HG03175 (cell line): ENCODE measurements around the gene ST6GAL2.

Source experiments
- ATAC-seq: cut with Tn5 transposase; IDR thresholded peaks from one replicate; pipeline ENCODE4 v1.9.1; 2021; ENCODE audit warnings: mild to moderate bottlenecking, moderate library complexity; ENCODE audit not compliant: unreplicated experiment

The ST6GAL2 gene

DNA sequence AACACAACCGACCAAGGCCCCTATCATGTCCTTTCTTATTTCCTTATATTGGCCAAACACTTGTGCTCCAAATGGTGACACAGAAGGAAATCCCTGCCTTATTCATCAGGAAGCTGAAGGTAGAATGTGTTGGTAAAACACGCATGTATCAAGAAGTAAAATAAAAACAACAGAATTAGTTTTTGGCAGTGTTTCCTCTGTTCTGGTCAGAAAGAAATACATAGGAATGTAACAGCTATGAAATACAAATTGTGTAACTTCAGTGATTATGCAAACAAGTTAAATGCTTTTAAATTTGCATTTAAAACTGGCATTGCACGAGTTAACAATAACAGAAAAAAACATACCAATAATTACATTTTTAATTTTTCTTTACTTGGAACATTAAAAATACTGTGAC is 19.3 kb downstream of the ST6GAL2 start:
- no peak for ATAC-seq

DNA sequence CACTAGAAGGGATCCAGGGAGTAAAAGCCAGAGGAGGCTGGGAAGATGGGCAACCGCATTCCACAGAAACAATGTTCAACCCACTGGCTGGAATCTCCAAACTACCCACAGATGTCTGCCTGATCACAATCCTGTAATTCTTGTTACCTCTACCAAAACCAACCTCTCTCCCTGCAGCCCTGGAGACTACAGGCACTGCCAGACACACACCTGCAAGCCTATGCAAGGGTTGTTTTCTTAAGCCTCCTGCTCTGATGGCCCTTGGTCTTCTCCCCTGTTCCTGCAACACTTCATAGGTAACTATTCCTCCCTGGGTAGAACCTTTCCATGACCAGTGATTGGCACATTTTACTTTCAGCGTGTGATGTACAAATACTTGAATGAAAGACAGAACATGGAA is 21.9 kb downstream of the ST6GAL2 start:
- no peak for ATAC-seq

DNA sequence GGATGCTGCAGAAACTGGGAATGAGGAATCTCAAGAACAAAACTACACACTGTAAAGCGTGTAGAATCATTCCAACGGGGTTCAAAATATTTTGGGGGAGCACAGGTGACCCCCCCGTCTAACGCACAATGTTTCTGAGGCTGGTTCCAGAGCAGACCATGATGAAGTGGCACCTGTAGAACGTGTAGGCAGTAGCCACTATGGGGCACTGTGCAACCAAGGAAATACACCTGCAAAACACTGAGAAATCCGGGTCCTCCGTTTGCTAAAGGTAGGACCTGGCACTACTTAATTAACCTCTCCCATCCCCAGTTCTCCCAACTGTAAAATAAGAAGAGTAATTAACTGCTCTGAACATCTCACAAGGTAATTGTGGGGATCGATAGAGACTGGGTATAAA is 22.6 kb downstream of the ST6GAL2 start:
- no peak for ATAC-seq

DNA sequence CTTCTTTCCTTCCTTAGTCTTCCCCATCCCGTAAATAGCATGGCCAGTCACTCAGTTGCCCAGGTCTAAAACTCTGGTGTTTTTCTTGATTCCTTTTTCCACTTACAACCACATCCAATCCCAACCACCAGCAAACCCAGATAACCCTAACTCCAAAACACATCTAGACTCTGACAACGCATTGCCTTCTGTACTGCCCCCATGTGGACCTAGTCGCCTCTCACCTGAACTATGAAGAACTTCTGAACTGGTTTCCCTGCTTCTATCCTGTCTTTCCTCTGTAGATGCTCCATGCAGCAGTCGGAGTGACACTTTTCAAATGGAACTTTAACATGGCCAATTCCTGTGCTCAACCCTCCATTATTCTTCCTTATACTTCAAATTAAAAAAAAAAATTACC is 26.5 kb downstream of the ST6GAL2 start:
- ATAC-seq, result no peak

DNA sequence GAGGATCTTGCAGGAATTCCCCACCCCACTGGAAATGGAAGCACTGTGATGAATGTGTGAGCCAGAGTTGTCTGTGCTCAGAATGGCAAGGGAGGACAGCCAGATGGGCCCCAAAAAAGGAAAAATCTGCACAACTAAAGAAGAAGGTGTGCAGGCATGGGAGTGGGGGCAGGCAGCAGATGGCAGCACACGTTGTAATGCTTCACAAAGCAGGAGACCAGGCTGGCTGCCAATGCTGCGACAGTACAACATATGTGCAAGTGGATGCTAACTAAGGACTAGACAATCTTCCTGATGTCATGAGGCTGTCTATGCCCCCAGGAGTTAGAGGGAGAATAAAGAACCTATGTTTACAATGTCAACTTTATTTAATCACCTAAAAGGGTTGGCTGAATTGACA is 27.2 kb downstream of the ST6GAL2 start:
- no peak for ATAC-seq

DNA sequence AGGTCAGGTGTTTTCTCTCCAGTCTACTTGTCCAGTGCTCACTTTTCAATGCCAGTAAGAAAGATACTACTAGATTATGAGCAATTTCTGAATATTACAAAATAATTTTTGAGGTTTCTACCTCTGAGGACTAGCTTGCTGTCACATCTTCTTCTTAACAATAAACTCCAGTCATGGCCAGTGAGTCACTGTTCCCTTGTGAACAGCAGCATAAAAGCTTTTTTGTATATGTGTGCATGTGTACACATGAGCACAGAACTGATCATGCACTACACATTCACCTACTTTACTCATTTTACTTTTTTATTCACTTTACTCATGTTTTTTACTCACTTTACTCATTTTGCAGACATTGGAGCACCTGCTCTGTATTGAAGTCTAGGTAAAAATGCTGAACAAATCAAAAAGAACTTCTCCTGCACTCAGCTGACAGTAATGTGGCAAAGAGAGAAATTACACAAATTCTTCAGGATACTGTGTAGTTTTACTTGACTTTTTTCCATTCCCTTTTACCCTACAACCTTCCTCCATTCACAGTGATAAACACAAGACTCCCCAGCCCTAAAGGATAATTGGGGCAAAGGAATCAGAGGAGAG is 28.0 kb downstream of the ST6GAL2 start:
- no peak for ATAC-seq

DNA sequence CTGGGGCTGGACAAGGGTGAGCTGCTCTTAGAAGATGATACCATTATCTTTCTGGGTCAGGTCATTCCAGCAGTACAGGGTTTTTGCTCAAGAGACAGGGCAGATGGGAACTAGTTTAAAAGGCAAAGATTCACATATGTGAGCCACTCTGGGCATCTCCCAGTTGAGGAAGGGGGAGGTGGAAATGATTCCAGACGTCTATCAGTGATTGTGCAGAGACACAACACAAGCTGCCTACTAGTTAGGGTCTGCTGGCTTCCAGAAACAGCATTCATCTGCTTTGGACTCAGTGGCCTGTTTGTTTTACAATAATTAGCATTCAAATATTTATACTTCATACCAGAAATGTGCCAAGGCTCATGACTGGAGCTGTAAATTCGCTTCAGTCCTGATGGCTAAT is 32.3 kb downstream of the ST6GAL2 start:
- no peak for ATAC-seq

DNA sequence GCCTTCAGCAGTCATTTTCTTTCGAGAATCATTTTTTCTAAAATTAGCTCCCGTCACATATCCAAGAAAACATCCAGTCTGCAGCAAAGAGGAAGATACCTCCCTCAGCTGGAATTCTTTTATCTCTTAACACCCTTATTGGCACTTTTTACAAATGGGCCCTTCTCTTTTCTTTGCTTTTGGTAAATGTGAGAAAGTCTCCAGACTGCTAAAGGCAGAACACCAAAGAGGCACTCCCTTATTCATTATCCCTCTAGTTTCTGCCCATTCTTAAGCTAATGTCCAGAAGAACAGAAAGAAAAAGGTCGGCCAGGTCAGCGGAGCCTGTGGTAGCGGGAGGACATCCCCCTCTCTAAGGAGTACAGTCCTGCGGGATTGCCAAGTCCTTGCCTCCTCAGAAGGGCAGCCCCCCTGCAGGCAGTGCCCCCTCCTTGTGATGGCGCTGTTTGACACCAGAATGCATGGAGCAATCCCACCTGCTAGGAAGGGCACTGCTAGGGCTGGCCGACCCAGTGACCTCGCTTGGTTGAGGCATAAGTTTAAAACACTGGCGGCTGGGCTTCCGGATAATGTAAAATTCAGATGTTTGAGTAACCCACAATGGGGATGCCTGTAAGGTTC is 34.0 kb downstream of the ST6GAL2 start:
- ATAC-seq, result no peak

DNA sequence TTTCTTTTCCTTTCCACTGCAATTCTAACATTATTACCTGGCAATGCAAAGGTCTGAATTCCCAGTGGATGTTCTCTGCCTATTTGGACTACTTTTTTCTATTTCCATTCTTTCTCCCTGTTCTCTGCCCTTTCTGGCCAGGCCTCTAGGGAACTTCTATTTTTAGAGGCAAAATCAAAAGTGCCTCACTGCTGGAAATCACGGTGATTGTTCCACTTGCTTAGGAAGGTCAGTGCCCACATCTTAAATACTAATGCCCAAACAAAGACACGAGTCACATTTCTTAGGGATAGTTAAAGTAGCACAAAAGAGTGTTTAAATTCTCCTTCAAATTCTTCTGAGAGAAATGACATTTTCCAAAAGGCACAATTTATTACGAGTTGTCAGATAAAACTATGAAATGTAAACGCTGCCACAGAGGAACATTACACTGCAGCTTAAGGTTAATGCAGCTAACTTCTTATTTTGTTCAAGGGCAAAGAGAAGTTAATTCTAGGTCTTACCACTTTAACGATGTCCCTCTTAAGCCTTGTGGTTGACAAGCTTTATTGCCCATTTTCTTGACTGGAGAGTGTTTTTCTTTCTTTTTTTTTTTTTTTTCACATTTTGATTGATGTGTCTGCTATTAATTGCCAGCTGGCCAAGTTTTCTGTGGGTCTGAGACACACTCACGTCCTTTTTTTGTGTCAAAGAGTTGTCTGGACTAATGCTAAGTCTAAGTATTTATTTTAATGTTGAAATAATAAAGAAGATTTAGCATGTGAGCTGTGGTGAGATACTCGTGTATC is 34.7 kb downstream of the ST6GAL2 start:
- no peak for ATAC-seq

DNA sequence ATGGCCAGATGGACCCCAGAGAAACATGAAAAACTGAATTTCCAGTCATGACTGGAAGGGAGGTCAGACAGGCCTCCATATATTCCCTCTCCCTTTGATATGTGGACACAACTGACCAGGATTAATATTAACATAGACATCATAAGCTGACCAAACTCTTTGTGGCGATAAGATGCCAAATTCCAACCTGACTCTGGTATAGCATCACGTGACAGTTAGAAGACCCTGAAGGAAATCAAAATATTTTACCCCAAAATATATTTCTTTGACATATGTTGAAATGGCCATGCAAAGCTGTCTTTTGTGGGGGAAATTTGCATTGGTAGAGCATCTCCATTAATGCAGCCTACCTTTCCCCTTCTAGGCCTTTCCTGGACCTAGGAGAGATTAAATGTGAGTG is 36.7 kb downstream of the ST6GAL2 start:
- ATAC-seq, result no peak

DNA sequence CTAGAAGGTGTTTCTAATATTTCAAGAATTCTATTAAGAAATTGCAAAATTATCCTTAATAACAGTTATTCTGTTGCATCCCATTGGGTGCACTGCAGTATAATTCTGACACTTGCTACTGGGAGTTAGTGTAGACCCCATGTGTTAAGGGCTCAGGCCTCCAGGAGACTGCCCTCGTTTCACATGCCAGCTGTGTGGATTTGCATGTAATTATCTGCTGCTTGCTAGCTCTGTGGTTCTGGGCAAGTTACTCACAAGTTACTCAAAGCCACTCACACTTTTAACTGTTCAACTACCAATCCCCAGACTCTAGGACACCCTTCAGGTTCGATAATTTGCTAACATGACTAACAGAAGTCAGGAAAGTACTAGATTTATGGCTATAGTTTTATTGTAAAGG is 38.6 kb downstream of the ST6GAL2 start:
- ATAC-seq, result no peak

DNA sequence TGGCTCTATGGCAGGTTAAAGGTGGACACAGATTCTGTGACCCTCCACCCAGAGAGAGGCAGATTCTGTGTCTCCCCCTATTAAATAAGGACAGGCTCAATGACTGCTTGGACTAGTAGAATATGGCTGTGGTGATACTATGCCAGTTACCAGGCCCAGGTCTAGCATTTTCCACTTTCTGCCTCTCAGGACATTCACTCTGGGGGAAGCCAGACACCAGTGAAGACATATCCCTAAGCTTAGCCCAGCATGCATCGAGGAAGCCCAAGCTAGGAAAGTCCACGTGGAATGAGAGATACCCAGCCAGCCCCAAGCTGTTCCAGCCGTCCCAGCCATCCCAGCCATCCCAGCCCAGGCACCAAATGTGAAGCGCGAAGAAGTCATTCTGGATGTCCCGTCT is 40.3 kb downstream of the ST6GAL2 start:
- no peak for ATAC-seq

DNA sequence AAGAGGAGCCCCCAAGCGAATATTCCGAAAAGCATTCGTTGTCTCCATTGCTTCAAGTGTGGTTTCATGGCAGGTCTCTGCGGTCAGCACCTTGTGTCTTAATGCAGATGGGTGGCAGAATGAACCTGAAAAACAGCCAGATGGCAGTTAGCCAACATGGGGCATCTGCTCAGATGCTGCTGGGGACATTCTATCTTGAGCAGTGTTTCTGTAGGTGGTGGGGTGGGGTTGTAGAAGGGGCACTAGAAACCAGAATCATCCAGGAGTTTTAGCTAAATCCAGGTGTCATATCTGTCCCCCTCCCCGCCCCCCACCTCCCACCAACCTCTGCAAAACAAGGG is 42.1 kb downstream of the ST6GAL2 start:
- no peak for ATAC-seq

DNA sequence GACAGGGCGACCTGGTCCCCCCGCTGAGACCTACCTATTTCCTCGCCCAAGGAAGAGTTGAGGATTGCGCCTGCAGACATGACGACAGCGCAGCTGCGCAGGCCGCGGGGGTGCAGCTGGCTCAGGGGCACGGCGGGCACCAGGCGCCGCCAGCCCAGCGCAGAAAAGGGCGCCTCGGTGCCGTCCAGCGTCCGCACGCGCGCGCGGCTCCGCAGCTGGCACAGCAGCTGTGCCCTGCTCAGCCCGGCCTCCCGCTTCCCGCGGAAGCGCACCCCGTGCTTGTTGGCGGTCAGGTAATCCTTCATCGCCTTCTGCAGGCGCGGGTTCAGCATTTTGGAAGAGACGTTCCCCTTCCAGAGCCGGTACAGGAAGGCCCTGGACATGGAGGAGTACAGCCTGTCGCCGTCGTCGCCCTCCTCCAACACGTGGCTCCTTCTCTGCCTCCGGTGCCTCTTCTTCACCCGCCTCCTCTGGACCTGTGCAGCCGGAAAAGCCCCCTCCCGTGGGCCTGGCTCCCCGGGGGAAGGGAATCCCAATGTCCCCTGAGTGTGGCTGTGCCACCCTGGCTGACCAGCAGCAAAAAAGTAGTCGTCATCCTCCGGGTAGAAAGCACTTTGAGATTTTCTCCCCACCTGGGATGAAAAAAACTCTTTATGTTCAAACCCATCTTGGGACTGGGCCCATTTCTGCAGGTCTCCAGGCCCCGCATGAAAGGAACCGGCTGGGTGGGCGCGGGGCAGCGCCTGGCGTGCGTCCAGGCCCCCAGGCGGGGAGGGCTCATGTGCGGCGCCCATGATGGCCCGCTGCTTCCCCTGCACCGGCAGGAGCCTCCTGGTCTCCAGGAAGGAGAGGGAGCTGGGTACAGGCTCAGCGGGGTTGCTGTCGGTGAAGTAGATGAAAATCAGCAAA is 42.7 kb downstream of the ST6GAL2 start:
- ATAC-seq, result no peak

DNA sequence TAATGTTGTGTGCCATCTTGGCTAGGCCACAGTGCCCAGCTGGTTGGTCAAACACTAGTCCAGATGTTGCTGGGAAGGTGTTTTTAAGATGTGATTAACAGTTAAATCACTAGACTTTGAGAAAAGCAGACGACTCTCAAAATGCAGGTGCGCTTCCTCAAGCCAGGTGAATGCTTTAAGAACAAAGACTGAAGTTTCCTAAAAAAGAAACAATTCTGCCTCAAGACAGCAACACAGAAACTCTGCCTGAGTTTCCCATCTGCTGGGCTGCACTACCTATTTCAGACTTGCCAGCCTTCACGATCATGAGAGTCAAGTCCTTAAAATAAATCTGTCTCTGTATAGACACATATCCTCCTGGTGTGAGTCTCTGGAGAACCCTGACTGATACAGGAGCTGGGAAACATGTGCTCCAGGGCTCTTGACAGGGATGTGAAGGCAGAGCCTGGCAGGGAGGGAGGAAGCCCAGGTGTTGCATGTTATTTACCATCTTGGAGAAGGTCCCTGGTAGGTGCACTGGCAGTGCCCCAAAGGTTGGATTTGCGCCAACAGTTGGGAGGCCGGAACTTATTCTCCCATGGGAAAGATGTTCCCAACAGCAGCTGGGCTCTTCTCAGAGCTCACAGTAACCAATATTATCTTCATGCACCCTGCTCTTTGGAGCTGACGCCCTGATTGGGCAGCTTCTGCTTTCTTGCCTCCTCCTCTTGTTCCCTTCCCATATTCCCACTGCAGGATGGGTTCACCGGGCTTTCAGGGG is 43.9 kb downstream of the ST6GAL2 start:
- no peak for ATAC-seq

DNA sequence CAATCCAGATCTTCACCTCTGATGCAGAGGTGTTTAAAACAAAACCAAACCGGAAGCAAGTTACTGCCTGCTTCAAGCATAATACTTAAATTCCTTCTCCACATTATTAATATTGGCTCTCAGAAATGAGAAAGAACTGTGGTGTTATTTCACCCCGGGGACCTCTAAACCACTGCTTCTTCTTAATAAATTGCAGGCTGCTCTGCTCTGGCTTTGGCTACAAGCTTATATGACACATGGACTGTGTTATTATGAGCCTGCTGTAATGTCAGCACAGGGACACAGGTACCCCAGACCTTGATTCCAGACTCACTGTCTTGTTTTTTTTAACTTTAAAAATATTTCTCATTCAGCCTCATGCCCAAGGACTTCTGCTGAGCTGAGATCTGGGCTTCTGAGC is 45.1 kb downstream of the ST6GAL2 start:
- no peak for ATAC-seq

DNA sequence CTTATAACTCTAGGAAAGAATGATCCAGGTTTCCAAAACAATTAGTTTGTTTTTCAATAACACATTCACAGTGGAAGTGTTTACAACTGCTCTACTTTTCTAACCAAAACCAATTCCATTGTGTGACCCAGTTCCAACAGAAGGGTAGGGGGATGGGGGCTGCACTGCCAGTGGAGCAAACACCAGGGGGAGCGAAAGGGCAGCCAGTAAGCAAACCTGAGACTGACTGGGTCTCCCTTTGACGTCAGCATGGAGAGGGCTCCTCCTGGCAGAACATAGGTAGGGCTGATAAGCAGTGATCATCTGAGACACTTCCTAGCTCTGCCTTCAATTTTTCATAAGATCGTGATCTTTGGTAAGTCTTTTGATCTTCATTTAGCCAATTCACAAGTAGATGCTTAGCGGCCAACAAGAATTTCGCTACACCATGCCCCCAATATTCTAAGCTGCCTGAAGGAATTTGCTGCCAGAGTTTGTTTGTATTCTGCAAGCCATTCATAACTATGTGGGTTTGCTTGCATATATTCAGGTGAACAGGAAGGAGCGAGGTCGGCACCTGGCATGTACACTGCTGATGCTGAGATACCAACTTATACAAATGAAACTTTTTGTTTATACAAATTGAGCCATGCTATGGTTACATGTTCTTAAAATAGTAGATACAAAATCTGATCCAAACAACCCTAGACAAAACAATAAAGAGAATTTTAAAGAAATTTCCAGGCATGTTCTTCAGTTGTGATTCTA is 45.9 kb downstream of the ST6GAL2 start:
- no peak for ATAC-seq

DNA sequence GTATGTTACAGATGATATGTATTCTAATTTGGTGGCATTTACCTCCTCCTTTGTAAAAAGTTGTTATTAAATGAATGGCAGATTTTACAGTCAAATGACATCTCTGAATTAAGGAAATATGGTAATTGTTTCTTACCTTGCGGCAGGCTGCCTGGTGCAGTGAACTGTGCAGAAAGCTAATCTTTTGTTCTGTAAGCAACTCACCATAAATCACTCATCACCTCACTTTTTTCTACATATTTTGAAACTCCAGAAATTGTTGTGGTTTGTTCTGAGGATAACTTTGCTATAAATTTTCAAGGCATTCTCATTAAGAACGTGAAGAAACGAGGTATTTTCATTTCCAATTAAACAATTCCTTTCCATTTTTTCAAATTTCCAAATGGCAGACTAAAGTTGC is 52.7 kb downstream of the ST6GAL2 start:
- no peak for ATAC-seq

DNA sequence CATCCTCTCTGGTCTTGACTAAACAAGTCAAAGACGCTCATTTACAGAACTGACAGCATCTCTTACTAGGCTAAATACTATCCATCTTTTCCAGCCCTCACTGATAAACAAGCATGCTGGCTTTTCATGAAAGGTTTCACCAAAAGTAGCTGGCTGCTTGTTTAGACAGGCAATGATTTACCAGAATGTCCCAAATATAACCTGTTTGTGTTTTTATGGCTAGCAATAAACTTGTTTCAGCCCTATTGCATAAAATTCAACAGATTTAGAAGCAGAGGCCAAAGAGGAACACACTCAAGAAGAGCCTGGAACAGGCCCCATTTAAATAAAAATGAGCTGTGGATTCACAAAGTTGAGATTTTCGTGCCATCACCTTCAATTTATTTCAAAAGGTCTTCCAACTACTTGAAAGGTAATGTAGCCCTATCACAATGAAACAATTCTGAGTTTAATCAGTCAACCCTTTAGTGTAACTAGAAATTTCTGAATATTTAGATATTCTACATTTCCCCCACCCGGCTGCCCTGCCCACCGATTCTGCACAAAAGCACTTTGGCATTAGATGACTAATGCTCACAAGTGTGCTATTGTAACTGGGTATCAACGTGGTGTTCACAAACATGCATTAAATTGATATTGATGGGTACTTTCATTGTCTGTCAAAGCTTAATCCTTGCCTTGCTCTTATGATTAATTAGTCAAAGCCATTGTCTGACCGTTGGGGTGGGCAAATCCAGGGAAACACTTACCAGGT is 54.0 kb downstream of the ST6GAL2 start:
- no peak for ATAC-seq
